HG03571 (cell line): ENCODE measurements around the gene B3GALT6.

Experiments used
- ATAC-seq: cut with Tn5 transposase; IDR thresholded peaks from one replicate; pipeline ENCODE4 v1.9.1; 2021; ENCODE audit not compliant: unreplicated experiment

Gene B3GALT6

DNA sequence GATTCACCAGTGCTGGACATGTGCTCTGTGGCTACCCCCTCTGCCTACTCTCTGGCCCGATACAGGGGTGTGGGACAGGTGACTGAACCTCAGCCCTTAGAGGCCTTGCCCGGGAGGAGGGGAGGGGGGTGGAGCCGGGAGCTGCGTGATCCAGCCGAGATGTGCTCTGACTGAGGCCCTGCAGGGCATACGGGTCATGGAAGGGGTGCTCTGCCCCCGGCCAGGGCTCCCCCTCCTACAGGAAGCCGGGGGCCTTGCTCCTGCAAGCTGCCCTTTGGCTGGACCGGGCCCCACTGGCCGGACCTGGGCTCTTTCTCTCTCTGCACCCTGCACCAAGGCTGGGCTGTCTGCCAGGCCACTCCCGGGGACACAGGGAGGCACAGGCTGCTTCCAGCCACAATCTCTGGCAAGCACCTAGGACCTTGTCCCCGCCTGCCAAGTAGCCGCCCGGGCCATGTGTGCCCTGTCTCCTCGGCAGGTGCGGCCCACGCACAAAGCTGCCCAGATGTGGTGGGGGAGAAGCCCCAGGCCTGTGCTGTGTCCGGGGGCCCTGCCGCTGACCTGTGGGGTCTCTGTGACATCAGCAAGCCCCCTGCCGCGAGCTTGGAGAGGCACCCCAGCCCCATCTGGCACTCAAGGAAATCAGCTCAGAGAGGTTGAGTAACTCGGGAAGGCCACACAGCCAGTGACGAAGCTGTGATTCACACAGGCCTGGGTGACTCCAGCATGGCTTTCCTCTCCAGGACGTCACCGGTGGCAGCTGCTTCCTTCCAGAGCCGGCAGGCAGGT lies 49.7 kb downstream of the B3GALT6 start:
- ATAC-seq = no peak

DNA sequence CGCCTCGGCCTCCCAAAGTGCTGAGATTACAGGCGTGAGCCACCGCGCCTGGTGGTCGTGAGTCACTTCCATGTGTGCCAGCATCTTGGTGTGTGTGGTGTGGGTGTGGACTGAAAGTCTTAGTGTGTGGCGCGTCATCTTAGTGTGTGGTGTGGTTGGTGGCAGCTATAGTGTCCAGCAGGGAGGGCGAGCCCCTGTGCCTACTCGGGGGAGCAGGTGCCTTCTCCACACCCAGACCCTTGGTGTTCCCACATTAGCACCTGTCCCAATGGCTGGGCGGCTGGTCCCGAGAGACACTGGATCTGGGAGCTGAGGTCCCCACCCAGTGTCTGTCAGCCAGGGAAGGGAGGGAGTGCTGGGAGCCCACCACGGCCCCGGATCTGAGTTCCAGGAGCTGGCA lies 51.0 kb downstream of the B3GALT6 start:
- no peak for ATAC-seq

DNA sequence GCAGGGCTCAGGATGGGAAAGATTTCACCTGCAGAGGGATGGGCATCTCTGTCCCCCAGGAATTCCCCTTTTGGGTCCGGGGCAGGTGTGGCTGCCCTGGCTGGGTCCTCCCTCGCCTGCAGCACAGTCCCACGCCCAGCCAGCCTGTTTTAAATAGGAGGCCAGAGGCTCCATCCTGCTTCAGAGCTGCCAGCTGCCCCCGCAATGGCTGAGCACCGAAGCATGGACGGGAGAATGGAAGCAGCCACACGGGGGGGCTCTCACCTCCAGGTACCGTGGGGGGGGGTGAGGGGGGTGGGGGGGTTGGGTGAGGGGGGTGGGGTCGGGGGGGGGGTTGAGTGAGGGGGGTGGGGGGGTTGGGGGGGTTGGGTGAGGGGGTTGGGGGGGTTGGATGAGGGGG lies 51.8 kb downstream of the B3GALT6 start:
- ATAC-seq = no peak
